Right kidney (tissue), 1 donor: ENCODE measurements around the gene SLCO3A1.

Experiments used
- DNase-seq: peaks from one replicate; pipeline ENCODE4 v3.0.0-alpha.2; 2016

The SLCO3A1 gene

GRCh38 chr15:91912336-91912735 is 58.8 kb downstream of the SLCO3A1 start:
- no peak for DNase-seq

DNA sequence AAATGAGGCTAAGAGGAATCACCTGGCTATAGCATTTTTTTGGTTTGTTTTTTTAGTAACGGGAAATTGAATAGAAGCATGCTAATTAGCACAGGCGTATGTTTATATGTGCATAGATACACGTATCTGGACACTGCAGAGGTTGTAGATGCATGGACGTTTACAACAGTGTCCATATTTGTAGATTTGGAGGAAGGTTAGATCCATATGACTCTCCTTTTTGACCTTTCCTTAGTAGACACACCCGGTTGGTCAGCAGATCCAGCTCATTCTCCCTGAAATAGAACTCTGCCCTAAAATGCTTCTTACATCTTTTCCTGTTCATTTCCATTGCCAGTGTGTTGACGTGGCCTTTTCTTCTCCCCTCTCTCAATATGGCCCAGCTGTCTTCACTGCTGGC is 60.1 kb downstream of the SLCO3A1 start:
- DNase-seq = no peak

GRCh38 chr15:91915576-91915975 is 62.1 kb downstream of the SLCO3A1 start:
- DNase-seq = no peak

GRCh38 chr15:91916051-91916450 is 62.5 kb downstream of the SLCO3A1 start:
- DNase-seq = no peak

- DNase-seq = no peak
Observed at GRCh38 chr15:91917686-91918360, 64.3 kb downstream of the SLCO3A1 start.

- no peak for DNase-seq
Observed at GRCh38 chr15:91919014-91919534, 65.6 kb downstream of the SLCO3A1 start.

- DNase-seq = no peak
Observed at GRCh38 chr15:91921188-91921842, 67.8 kb downstream of the SLCO3A1 start.

DNA sequence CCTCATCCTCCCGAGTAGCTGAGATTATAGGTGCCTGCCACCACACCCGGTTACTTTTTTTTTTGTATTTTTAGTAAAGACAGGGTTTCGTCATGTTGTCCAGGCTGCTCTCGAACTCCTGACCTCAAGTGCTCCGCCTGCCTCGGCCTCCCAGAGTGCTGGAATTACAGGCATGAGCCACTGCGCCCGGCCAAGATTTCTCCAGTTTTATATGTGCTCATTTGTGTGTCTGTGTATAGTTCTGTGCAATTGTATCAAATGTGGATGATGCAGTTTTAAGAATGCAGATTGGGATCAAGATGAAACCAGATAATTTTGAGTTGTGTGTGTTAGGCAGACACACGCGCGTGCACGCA is 68.3 kb downstream of the SLCO3A1 start:
- DNase-seq = no peak

GRCh38 chr15:91922646-91923547 is 69.4 kb downstream of the SLCO3A1 start:
- DNase-seq = no peak

- DNase-seq = no peak
Observed at GRCh38 chr15:91924183-91924582, 70.7 kb downstream of the SLCO3A1 start.

- no peak for DNase-seq
Observed at GRCh38 chr15:91924837-91925495, 71.5 kb downstream of the SLCO3A1 start.

- DNase-seq = no peak
Observed at GRCh38 chr15:91925794-91926193, 72.3 kb downstream of the SLCO3A1 start.

DNA sequence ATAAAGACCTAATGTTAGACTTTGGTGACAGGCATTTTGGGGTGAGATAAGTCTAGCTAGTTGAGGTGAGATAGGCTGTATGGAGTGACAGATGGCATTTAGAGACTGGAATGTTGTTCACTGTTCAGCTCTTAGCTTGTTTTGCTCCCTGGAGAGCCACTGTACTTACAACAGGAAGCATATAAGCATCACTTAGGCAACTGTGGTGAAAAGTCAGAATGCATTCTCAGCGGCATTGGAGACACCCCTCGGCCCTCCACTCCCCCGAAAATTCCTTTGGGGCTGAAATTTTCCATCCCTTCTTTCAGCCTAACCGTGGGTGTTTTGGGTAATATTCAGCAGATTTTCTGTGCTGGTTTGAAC is 73.4 kb downstream of the SLCO3A1 start:
- DNase-seq = no peak

DNA sequence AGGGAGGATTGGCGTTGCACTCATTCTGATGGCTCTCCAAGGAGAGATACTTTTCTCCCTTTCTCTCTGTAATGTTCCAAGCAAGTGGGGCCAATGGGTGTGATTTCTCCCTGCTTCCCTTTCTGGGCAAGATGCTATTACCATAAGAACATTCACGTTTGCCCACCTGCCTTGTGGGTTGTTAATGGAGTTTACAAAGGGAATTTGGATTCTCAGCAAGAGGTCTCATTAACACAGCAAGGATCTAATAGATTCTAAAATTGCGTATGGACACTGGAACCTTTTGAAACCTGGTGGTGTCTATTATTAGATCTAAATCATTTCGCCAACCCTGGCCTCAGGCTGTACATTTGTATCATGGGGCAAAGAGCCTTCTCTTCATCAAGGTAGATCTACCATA is 74.1 kb downstream of the SLCO3A1 start:
- no peak for DNase-seq

- no peak for DNase-seq
Observed at GRCh38 chr15:91928675-91929074, 75.2 kb downstream of the SLCO3A1 start.

DNA sequence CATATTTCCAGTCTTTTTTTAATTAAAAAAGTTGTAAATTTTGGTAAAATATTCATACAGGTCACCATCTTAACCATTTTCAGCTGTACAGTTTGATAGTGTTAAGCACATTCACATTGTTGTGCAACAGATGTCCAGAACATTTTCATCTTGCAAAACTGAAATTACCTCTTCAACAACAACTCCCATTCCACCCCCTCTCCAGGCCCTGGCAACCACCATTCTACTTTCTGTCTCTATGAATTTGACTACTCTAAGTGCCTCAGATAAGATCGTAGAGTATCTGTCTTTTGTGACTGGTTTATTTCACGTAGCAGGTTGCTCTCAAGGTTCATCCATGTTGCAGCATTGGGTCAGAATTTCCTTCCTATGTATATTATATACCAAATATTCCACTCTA is 76.0 kb downstream of the SLCO3A1 start:
- DNase-seq = no peak

DNA sequence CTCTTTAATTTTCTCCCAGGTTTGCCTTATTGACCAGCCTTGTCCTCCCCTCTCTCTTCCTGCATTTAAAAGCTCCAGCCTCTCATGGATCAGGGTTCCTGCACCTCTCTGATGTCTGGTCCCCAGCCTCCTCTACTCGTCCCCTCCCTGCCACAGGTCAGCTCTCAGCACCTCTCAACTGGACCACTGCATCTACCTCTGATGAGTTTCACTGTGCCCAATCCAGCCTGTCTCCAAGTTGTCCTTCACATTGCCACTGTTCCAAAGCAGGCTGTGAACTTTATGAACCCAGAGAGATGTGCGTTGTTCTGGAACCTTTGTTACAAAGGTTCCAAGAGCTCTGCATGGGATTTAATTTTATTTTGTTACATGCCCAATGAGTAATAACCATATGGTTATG is 76.6 kb downstream of the SLCO3A1 start:
- no peak for DNase-seq

DNA sequence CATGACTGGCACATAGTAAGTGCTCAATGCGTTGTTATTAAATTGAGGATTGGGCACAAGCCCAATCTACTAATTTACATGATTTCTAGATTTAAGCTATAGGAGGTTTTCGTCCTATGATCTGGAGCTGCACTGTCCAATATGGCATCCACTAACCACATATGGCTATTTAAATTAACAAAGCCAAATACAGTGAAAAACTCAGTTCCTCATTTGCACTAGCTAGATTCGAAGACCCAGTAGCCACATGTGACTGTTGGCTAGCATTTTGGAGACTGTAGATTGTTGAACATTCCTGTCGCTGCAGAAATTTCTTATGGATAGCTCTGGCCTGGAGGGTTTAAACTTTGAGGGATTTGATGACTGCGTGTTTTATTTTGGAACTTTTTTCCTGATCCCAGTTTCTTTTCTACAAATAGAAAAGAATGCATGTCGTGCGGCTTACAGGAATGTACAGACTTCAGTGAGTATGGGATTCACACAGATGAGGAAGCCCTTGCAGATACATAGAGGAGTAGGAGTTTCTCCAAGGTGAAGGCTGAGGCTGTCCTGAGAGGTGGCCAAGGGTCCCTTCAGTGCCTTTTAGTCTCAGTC is 82.8 kb downstream of the SLCO3A1 start:
- no peak for DNase-seq

DNA sequence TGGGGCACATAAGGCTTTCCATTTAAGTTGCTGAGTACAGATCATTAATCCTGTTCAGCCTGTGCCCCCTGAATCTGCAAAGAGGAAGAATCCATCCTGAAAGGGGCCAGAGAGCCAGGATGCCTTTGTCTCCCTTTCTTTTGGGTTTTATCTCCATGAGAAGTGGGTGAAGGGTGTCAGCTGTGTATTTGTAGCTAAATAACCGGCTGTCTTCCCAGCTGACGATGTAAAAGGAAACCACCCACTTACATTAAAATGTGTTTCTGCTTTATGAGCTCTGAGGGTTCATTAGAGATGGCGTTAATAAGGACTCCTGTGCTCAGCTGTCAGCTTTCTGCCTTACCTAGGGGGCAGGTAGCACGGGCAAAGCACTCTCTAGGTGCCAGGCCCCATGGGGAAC is 83.4 kb downstream of the SLCO3A1 start:
- DNase-seq = no peak

DNA sequence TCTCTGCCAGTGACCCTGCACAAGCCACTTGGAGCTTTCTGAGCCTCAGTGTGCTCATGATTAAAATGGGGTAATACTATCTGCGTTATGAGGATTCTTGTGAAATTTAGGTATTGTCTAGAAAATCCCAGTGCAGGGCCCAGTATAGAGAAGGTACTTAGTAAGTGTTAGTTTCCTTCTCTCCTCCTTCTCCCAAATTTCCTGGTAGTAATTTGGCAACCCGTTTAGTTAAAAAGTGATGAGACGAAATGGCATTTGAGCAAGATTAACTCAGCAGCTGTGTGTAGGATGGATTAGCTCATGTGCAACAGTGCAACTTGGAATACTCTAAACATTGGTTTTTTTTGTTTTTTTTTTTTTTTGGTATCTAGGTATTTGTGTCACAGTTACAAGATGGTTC is 84.6 kb downstream of the SLCO3A1 start:
- no peak for DNase-seq

DNA sequence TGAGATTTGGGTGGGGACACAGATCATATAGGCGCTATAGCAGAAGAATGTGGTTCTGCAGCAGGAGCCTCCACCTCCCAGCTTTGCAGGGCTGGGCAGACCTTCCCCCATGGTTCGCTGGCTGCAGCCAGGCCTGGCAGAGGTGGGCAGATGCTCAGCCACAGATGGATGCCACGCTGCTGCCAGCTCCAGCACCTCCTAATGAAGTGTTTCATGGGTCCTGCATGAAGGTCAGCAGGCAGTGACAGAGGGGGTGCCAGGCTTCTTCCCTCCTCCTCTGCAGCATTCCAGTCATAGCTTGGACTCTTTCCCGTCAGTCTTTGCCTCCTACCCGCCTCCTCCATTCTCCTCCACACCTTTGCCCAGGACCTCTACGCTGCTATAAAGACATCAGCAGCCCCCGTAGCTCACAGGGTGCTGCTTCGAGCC is 85.9 kb downstream of the SLCO3A1 start:
- no peak for DNase-seq
